IMR-90 (cell line): ENCODE results near the gene MTCL1. TPM values are rescaled to one million over a fixed set of nuclear protein-coding genes. Genes with fewer than 3 reads are reported as not detected.

Experiments used
- ATAC-seq: fragments of 200-7000 bp; cut with Tn5 transposase; 2 replicates; pipeline ENCODE4 v1.9.1; 2020; ENCODE audit warnings: low read depth, mild to moderate bottlenecking, moderate library complexity
- BruUV-seq: library from RNA; stranded (reverse); fragments of 400-500 nt; replicated peaks from 2 replicates; lab custom pipeline; 2021; lab: Mats Ljungman, UMichigan
- CTCF ChIA-PET: fragments of 300-600 bp; formaldehyde crosslinking; extraction: SDS; loops from one replicate; lab custom pipeline; 2021; ENCODE audit warnings: antibody characterized with exemption; lab: Yijun Ruan, JAX
- POLR2A ChIA-PET: fragments of 300-600 bp; sonication (Branson Sonifier 250); formaldehyde crosslinking; loops from one replicate; lab custom pipeline; 2022; ENCODE audit warnings: antibody characterized with exemption; ENCODE audit not compliant: unreplicated experiment; lab: Charles Lee
- DNase-seq: peaks from one replicate; pipeline ENCODE4 v3.0.0; 2013
- H2AFZ ChIP-seq: replicated peaks from 2 replicates; pipeline ENCODE3; 2013; ENCODE audit warnings: low read length, mild to moderate bottlenecking; ENCODE audit not compliant: poor library complexity
- H2AK5ac ChIP-seq: 2 replicates; pipeline ENCODE4 v1.6.1; 2013; ENCODE audit warnings: low read depth, low read length, inconsistent platforms
- H2AK9ac ChIP-seq: replicated peaks from 2 replicates; pipeline ENCODE3; 2013; ENCODE audit warnings: mild to moderate bottlenecking, low read depth, low read length, moderate library complexity; ENCODE audit not compliant: poor library complexity
- H2BK120ac ChIP-seq: 2 replicates; pipeline ENCODE4 v1.6.1; 2013; ENCODE audit warnings: low read depth, low read length, inconsistent platforms
- H2BK15ac ChIP-seq: 3 replicates; pipeline ENCODE4 v1.6.1; 2013; ENCODE audit warnings: low read depth, low read length, inconsistent platforms
- H2BK20ac ChIP-seq: 2 replicates; pipeline ENCODE4 v1.6.1; 2013; ENCODE audit warnings: low read depth, mild to moderate bottlenecking, inconsistent platforms, low read length, moderate library complexity
- H2BK5ac ChIP-seq: 2 replicates; pipeline ENCODE4 v1.6.1; 2013; ENCODE audit warnings: mild to moderate bottlenecking, low read depth, low read length, inconsistent platforms; ENCODE audit not compliant: poor library complexity, severe bottlenecking
- H3K14ac ChIP-seq: replicated peaks from 2 replicates; pipeline ENCODE4 v1.6.1; 2013; ENCODE audit warnings: low read depth, low read length, inconsistent platforms
- H3K18ac ChIP-seq: 2 replicates; pipeline ENCODE4 v1.6.1; 2013; ENCODE audit warnings: low read depth, low read length, control low read depth
- H3K23ac ChIP-seq: 2 replicates; pipeline ENCODE4 v1.6.1; 2013; ENCODE audit warnings: low read depth, low read length, inconsistent platforms
- H3K27ac ChIP-seq: 2 replicates; pipeline ENCODE4 v1.5.1; 2013; ENCODE audit warnings: mild to moderate bottlenecking, control low read depth, low read length; ENCODE audit not compliant: insufficient read depth
- H3K27me3 ChIP-seq: 2 replicates; pipeline ENCODE4 v1.6.1; 2013; ENCODE audit warnings: low read length; ENCODE audit not compliant: control insufficient read depth, insufficient read depth
- H3K36me3 ChIP-seq: 2 replicates; pipeline ENCODE4 v1.6.1; 2013; ENCODE audit warnings: low read length, mixed read lengths; ENCODE audit not compliant: control insufficient read depth, insufficient read depth
- H3K4ac ChIP-seq: 2 replicates; pipeline ENCODE4 v1.6.1; 2013; ENCODE audit warnings: low read depth, low read length, inconsistent platforms
- H3K4me1 ChIP-seq: 2 replicates; pipeline ENCODE4 v1.6.1; 2013; ENCODE audit warnings: low read length, mixed read lengths; ENCODE audit not compliant: control insufficient read depth, insufficient read depth
- H3K4me2 ChIP-seq: 2 replicates; pipeline ENCODE4 v1.6.1; 2013; ENCODE audit warnings: low read depth, mild to moderate bottlenecking, control low read depth, low read length, moderate library complexity
- H3K4me3 ChIP-seq: 2 replicates; pipeline ENCODE4 v1.5.1; 2013; ENCODE audit warnings: low read depth, mild to moderate bottlenecking, control low read depth, low read length, moderate library complexity; ENCODE audit not compliant: insufficient read depth
- H3K56ac ChIP-seq: 2 replicates; pipeline ENCODE4 v1.6.1; 2013; ENCODE audit warnings: low read length, inconsistent platforms; ENCODE audit not compliant: insufficient read depth; ENCODE audit errors: extremely low read depth
- H3K79me1 ChIP-seq, 2 experiments: 2 replicates each; pipeline ENCODE4 v1.6.1; 2013; ENCODE audit warnings: low read length in 2 of 2, inconsistent platforms in 1 of 2, low read depth in 1 of 2
- H3K9ac ChIP-seq: 2 replicates; pipeline ENCODE4 v1.6.1; 2013; ENCODE audit warnings: low read depth, low read length, control low read depth
- H3K9me1 ChIP-seq: 2 replicates; pipeline ENCODE4 v1.6.1; 2013; ENCODE audit warnings: low read length, inconsistent platforms; ENCODE audit not compliant: insufficient read depth
- H3K9me3 ChIP-seq: 2 replicates; pipeline ENCODE4 v1.6.1; 2013; ENCODE audit warnings: low read length; ENCODE audit not compliant: control insufficient read depth, insufficient read depth
- H4K20me1 ChIP-seq: 2 replicates; pipeline ENCODE4 v1.6.1; 2013; ENCODE audit warnings: low read length, inconsistent platforms; ENCODE audit not compliant: insufficient read depth
- H4K5ac ChIP-seq: 2 replicates; pipeline ENCODE4 v1.6.1; 2013; ENCODE audit warnings: mild to moderate bottlenecking, low read depth, low read length, control low read depth
- H4K8ac ChIP-seq, 2 experiments: 2 replicates each; pipeline ENCODE4 v1.6.1; 2013; ENCODE audit warnings: low read depth in 2 of 2, low read length in 2 of 2, control low read depth in 1 of 2, inconsistent platforms in 1 of 2
- H4K91ac ChIP-seq: 2 replicates; pipeline ENCODE4 v1.6.1; 2013; ENCODE audit warnings: low read depth, low read length, inconsistent platforms; ENCODE audit not compliant: insufficient read depth
- ELK1 ChIP-seq: fragments of 150-350 bp; IDR thresholded peaks from 2 replicates; pipeline ENCODE4 v1.6.1; 2016; ENCODE audit warnings: low read depth, mild to moderate bottlenecking, low read length, moderate library complexity, borderline replicate concordance
- FOS ChIP-seq: fragments of 150-350 bp; IDR thresholded peaks from 2 replicates; pipeline ENCODE4 v1.6.1; 2016; ENCODE audit warnings: low read depth, low read length
- MAFK ChIP-seq: IDR thresholded peaks from 2 replicates; pipeline ENCODE4 v1.6.1; 2012; ENCODE audit warnings: low read depth, low read length, improper control_type of control experiment
- MAZ ChIP-seq: IDR thresholded peaks from 2 replicates; pipeline ENCODE4 v1.6.1; 2012; ENCODE audit warnings: low read depth, mild to moderate bottlenecking, low read length, improper control_type of control experiment, moderate library complexity, borderline replicate concordance
- POLR2A ChIP-seq: IDR thresholded peaks from 2 replicates; pipeline ENCODE4 v1.6.1; 2012; ENCODE audit warnings: mild to moderate bottlenecking, low read depth, low read length
- RAD21 ChIP-seq: IDR thresholded peaks from 2 replicates; pipeline ENCODE4 v1.6.1; 2012; ENCODE audit warnings: low read length, improper control_type of control experiment
- RCOR1 ChIP-seq: IDR thresholded peaks from 2 replicates; pipeline ENCODE4 v1.6.1; 2012; ENCODE audit warnings: mild to moderate bottlenecking, low read length, improper control_type of control experiment; ENCODE audit not compliant: insufficient replicate concordance
- RFX5 ChIP-seq: IDR thresholded peaks from 2 replicates; pipeline ENCODE4 v1.8.0; 2012; ENCODE audit warnings: low read depth, mild to moderate bottlenecking, low read length, moderate library complexity
- SMC3 ChIP-seq: fragments of 150-350 bp; IDR thresholded peaks from 2 replicates; pipeline ENCODE4 v1.6.1; 2016; ENCODE audit warnings: low read depth, mild to moderate bottlenecking, antibody characterized with exemption, low read length, moderate library complexity
- USF2 ChIP-seq: fragments of 150-350 bp; IDR thresholded peaks from 2 replicates; pipeline ENCODE4 v1.6.1; 2017; ENCODE audit warnings: mild to moderate bottlenecking, antibody characterized with exemption, low read length, low read depth
- WGBS, 2 experiments: methylation state at CpG; one replicate each; pipeline versions ENCODE4 v1.1.5 to v1.1.7; 2013; ENCODE audit warnings: missing lambda C conversion rate in 2 of 2; ENCODE audit not compliant: insufficient read length in 1 of 2; ENCODE audit errors: extremely low coverage in 2 of 2; 5-methylcytosine and 5-hydroxymethylcytosine counted together
- dilution Hi-C: fragments of 300-500 bp; cut with HindIII; formaldehyde crosslinking; loops from one replicate; pipeline ENCODE4 v1.14.3; 2018; ENCODE audit warnings: low sequenced_read_pairs; ENCODE audit not compliant: unreplicated experiment
- in situ Hi-C: fragments of 300-500 bp; cut with MboI; formaldehyde crosslinking; loops from 3 replicates; pipeline ENCODE4 v1.14.3; 2019; ENCODE audit warnings: low sequenced_read_pairs, inconsistent platforms, mixed read lengths
- intact Hi-C: fragments of 100-400 bp; cut with micrococcal nuclease; formaldehyde crosslinking; loops from 2 replicates; pipeline ENCODE4 v1.10.0; 2022
- polyA plus RNA-seq, 3 experiments: library from polyadenylated mRNA; depleted of rRNA; stranded (reverse); fragments of >200 nt; gene quantifications; 2 replicates each; pipeline ENCODE4 v1.2.3, GENCODE V29; 2012; ENCODE audit warnings: low replicate concordance in 1 of 3
- total RNA-seq: library from RNA; depleted of rRNA; stranded (reverse); fragments of >200 nt; gene quantifications from 2 replicates; pipeline ENCODE4 v1.2.3, GENCODE V29; 2012

Gene MTCL1
- total and polyA plus RNA-seq, 2 of the 4 experiments (the other 2 are of a cell fraction), result 29.0 to 45.3 TPM

DNA sequence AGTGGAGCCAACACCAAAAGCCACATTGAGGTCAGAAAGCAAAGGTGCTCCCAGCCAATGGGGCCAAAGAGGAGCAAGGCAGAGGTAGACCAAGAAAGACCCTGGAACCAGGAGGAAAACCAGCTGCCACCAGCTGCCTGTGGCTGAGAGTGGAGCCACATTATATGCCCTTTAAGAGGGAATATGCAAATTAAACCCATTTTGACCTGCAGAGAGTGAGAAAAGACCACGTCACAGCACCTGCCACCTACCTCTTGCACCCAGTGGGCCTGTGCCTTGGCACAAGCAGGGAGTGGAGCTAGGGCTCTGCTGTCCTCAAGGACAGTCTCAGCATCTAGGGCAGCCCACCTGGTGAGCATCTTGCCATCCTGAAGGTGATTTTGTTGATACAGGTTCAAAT lies 161.3 kb downstream of the MTCL1 start:
- H2BK20ac ChIP-seq, result no peak overlapping the region
- H2BK5ac ChIP-seq, result no peak overlapping the region
- H3K79me1 ChIP-seq, result no peaks in the 10 kb centered on the region
- H3K27me3 ChIP-seq, result no peaks in the 10 kb centered on the region
- no peaks in the 10 kb centered on the region for H4K20me1 ChIP-seq
- H3K4me1 ChIP-seq, result no peaks in the 10 kb centered on the region
- POLR2A ChIA-PET, result no interaction called here
- no peak overlapping the region for H3K18ac ChIP-seq
- H4K5ac ChIP-seq, result no peak overlapping the region
- CTCF ChIA-PET, result no interaction called here
- no peak overlapping the region for H3K27ac ChIP-seq
- WGBS, 2 experiments, result no CpG with 5 or more reads among the region's 1 CpG
- no peak overlapping the region for H2AK9ac ChIP-seq
- no peak for TF ChIP-seq RFX5
- no peak for TF ChIP-seq RCOR1
- no peak for TF ChIP-seq RAD21
- TF ChIP-seq ELK1, result no peak
- TF ChIP-seq POLR2A, result no peak
- TF ChIP-seq MAZ, result no peak
- TF ChIP-seq MAFK, result no peak
- no peak for TF ChIP-seq FOS
- no peak for TF ChIP-seq SMC3
- TF ChIP-seq USF2, result no peak
- H3K4me2 ChIP-seq, result no peak overlapping the region
- no peak overlapping the region for H4K91ac ChIP-seq
- no peak overlapping the region for H3K56ac ChIP-seq
- H4K8ac ChIP-seq, result no peak overlapping the region
- no peak overlapping the region for H3K4me3 ChIP-seq
- in situ Hi-C loops (no loop called here), intact Hi-C loops (no loop called here), dilution Hi-C loops (no loop called here)
- H3K9me1 ChIP-seq, result peaks cover 6% of the 10 kb centered on the region; the same call in 1 of the 2 replicates
- H2AFZ ChIP-seq, result no peak overlapping the region
- no TSS peak for BruUV-seq
- H3K9me3 ChIP-seq, result no peaks in the 10 kb centered on the region
- no peak overlapping the region; the same call in 2 of the 3 replicates for H2BK15ac ChIP-seq
- no peak overlapping the region for H2AK5ac ChIP-seq
- H3K23ac ChIP-seq, result no peak overlapping the region
- H3K9ac ChIP-seq, result no peak overlapping the region
- DNase-seq (no peak), ATAC-seq (no peak)
- H3K4ac ChIP-seq, result no peak overlapping the region
- H3K36me3 ChIP-seq, result no peaks in the 10 kb centered on the region
- no peak overlapping the region for H2BK120ac ChIP-seq
- no peak overlapping the region for H3K14ac ChIP-seq
